ENCODE measurements around the gene TDRD6.

- TF ChIP-seq CTCF (IDR thresholded peaks at IDR 0.05) (no peak), ZFX (IDR thresholded peaks at IDR 0.05; ENCODE audit: borderline replicate concordance) (no peak)
These were observed 38.7 kb upstream of the TDRD6 start for GRCh38 chr6:46648869-46649492.
